HCT116 (cell line): ENCODE data around the gene TCERG1L. TPM values are rescaled to one million over a fixed set of nuclear protein-coding genes. Genes with fewer than 3 reads are reported as not detected.

ENCODE experiments used
- ATAC-seq: fragments of 200-7000 bp; cut with Tn5 transposase; 2 replicates; pipeline ENCODE4 v1.9.1; 2020; ENCODE audit warnings: mild to moderate bottlenecking, moderate library complexity
- BruUV-seq: library from RNA; stranded (reverse); fragments of 400-500 nt; replicated peaks from 2 replicates; lab custom pipeline; 2021; lab: Mats Ljungman, UMichigan
- CTCF ChIA-PET: fragments of 300-600 bp; sonication (Branson Sonifier 250); formaldehyde crosslinking; loops from one replicate; lab custom pipeline; 2021; ENCODE audit warnings: antibody characterized with exemption; lab: Charles Lee
- POLR2A ChIA-PET: fragments of 300-600, 350-600 bp; sonication (Branson Sonifier 250); formaldehyde crosslinking; loops from one replicate; lab custom pipeline; 2021; ENCODE audit warnings: antibody characterized with exemption; lab: Charles Lee
- RAD21 ChIA-PET, 2 experiments: fragments of 300-600 bp; sonication (Branson Sonifier 250); formaldehyde crosslinking; loops; one replicate each; lab custom pipeline; 2023; ENCODE audit warnings: low total read pairs in 2 of 2; ENCODE audit not compliant: uncharacterized antibody in 2 of 2, unreplicated experiment in 2 of 2, low non-redundant PET in 1 of 2; lab: Charles Lee
- DNase-seq: peaks from one replicate; pipeline ENCODE4 v3.0.0-alpha.2; 2010; ENCODE audit warnings: low read depth, low spot score
- H2AFZ ChIP-seq: fragments of 200-600 bp; shearing (Covaris generic), sonication (generic); 2 replicates; pipeline ENCODE4 v1.6.1; 2017; ENCODE audit warnings: low read depth, mixed run types, mixed read lengths, antibody characterized with exemption, low read length; ENCODE audit not compliant: poor library complexity, severe bottlenecking
- H3K27ac ChIP-seq: 2 replicates; pipeline ENCODE4 v1.5.1; 2012; ENCODE audit warnings: low read depth, low read length
- H3K27me3 ChIP-seq: fragments of 200-600 bp; sonication (generic); 2 replicates; pipeline ENCODE4 v1.6.1; 2016; ENCODE audit warnings: mixed run types, low read length, mixed read lengths; ENCODE audit not compliant: insufficient read depth
- H3K36me3 ChIP-seq, 2 experiments: fragments of 200-500 bp in 1 of 2; fragments of 200-600 bp in 1 of 2; sonication (Bioruptor generic) in 1 of 2; sonication (generic) in 1 of 2; 2 replicates each; pipeline versions ENCODE4 v1.5.1 to v1.6.1; 2014 to 2016; ENCODE audit warnings: low read length in 2 of 2, inconsistent platforms in 1 of 2, mixed read lengths in 1 of 2, mixed run types in 1 of 2; ENCODE audit not compliant: insufficient read depth in 2 of 2, control insufficient read depth in 1 of 2
- H3K4me1 ChIP-seq, 2 experiments: fragments of 200-600 bp in 1 of 2; sonication (generic) in 1 of 2; 2 replicates each; pipeline versions ENCODE4 v1.5.1 to v1.6.1; 2012 to 2017; ENCODE audit warnings: low read length in 2 of 2, inconsistent platforms in 1 of 2, mild to moderate bottlenecking in 1 of 2, mixed read lengths in 1 of 2, mixed run types in 1 of 2, moderate library complexity in 1 of 2; ENCODE audit not compliant: insufficient read depth in 2 of 2, control insufficient read depth in 1 of 2
- H3K4me2 ChIP-seq: fragments of 200-600 bp; sonication (generic); 2 replicates; pipeline ENCODE4 v1.6.1; 2017; ENCODE audit warnings: mixed run types, low read length, mixed read lengths
- H3K4me3 ChIP-seq, 2 experiments: fragments of 200-600 bp in 1 of 2; sonication (generic) in 1 of 2; replicated peaks in 1 of 2; 2 replicates each; pipeline ENCODE4 v1.5.1; 2011 to 2016; ENCODE audit warnings: low read length in 2 of 2, control low read depth in 1 of 2, low read depth in 1 of 2, mild to moderate bottlenecking in 1 of 2, mixed read lengths in 1 of 2, mixed run types in 1 of 2
- H3K79me2 ChIP-seq: fragments of 200-600 bp; sonication (generic); 2 replicates; pipeline ENCODE4 v1.6.1; 2017; ENCODE audit warnings: mild to moderate bottlenecking, mixed run types, low read length, moderate library complexity, mixed read lengths; ENCODE audit not compliant: insufficient read depth
- H3K9ac ChIP-seq: fragments of 200-600 bp; sonication (generic); 2 replicates; pipeline ENCODE4 v1.6.1; 2016; ENCODE audit warnings: low read length, mixed read lengths
- H3K9me2 ChIP-seq: fragments of 200-600 bp; sonication (generic), shearing (Covaris generic); 2 replicates; pipeline ENCODE4 v1.6.1; 2017; ENCODE audit warnings: mixed run types, mild to moderate bottlenecking, moderate library complexity; ENCODE audit not compliant: insufficient read depth
- H3K9me3 ChIP-seq, 2 experiments: fragments of 200-500 bp in 1 of 2; fragments of 200-600 bp in 1 of 2; sonication (Bioruptor generic) in 1 of 2; sonication (generic) in 1 of 2; 2 replicates each; pipeline ENCODE4 v1.6.1; 2014 to 2017; ENCODE audit warnings: low read length in 2 of 2, mixed read lengths in 2 of 2, inconsistent platforms in 1 of 2, low read depth in 1 of 2, mild to moderate bottlenecking in 1 of 2, mixed run types in 1 of 2, moderate library complexity in 1 of 2; ENCODE audit not compliant: control insufficient read depth in 1 of 2, insufficient read depth in 1 of 2
- H4K20me1 ChIP-seq: fragments of 200-600 bp; sonication (generic), shearing (Covaris generic); 2 replicates; pipeline ENCODE4 v1.6.1; 2017; ENCODE audit warnings: mixed run types, mild to moderate bottlenecking, moderate library complexity; ENCODE audit not compliant: insufficient read depth
- CBX3 ChIP-seq: IDR thresholded peaks from 2 replicates; pipeline ENCODE4 v1.6.1; 2012; ENCODE audit warnings: low read depth
- CEBPB ChIP-seq: IDR thresholded peaks from 2 replicates; pipeline ENCODE4 v1.6.1; 2012; ENCODE audit warnings: low read depth
- EGR1 ChIP-seq: IDR thresholded peaks from 2 replicates; pipeline ENCODE4 v1.6.1; 2012; ENCODE audit warnings: low read depth
- ELF1 ChIP-seq: IDR thresholded peaks from 2 replicates; pipeline ENCODE4 v1.6.1; 2012; ENCODE audit warnings: low read depth, borderline replicate concordance
- EZH2 ChIP-seq: fragments of 200-600 bp; sonication (generic); IDR thresholded peaks from 2 replicates; pipeline ENCODE4 v1.6.1; 2017; ENCODE audit warnings: antibody characterized with exemption, mixed run types
- EZH2phosphoT487 ChIP-seq: fragments of 200-600 bp; IDR thresholded peaks from 2 replicates; pipeline ENCODE4 v1.6.1; 2018; ENCODE audit warnings: antibody characterized with exemption, borderline replicate concordance
- FOSL1 ChIP-seq: IDR thresholded peaks from 2 replicates; pipeline ENCODE4 v1.6.1; 2012; ENCODE audit warnings: low read depth
- JUND ChIP-seq: IDR thresholded peaks from 2 replicates; pipeline ENCODE4 v1.6.1; 2012
- POLR2AphosphoS5 ChIP-seq: IDR thresholded peaks from 2 replicates; pipeline ENCODE4 v1.6.1; 2011; ENCODE audit warnings: mild to moderate bottlenecking, low read depth, low read length, moderate library complexity
- RAD21 ChIP-seq: IDR thresholded peaks from 2 replicates; pipeline ENCODE4 v1.6.1; 2012; ENCODE audit warnings: low read depth, mild to moderate bottlenecking
- SIN3A ChIP-seq: IDR thresholded peaks from 2 replicates; pipeline ENCODE4 v1.6.1; 2012; ENCODE audit warnings: low read depth
- SP1 ChIP-seq: IDR thresholded peaks from 2 replicates; pipeline ENCODE4 v1.6.1; 2012; ENCODE audit warnings: low read depth
- SRF ChIP-seq: IDR thresholded peaks from 2 replicates; pipeline ENCODE4 v1.6.1; 2012; ENCODE audit warnings: low read depth
- TCF7L2 ChIP-seq: IDR thresholded peaks from 2 replicates; pipeline ENCODE4 v1.7.0; 2011; ENCODE audit warnings: borderline replicate concordance, inconsistent platforms; ENCODE audit not compliant: insufficient read depth, insufficient read length; ENCODE audit errors: extremely low read depth
- YY1 ChIP-seq: IDR thresholded peaks from 2 replicates; pipeline ENCODE4 v1.6.1; 2011; ENCODE audit warnings: low read length, low read depth, moderate library complexity, mild to moderate bottlenecking; ENCODE audit not compliant: insufficient replicate concordance; ENCODE audit errors: extremely low read depth
- ZFX ChIP-seq: fragments of 450-650 bp; IDR thresholded peaks from 2 replicates; pipeline ENCODE4 v1.6.1; 2017
- intact Hi-C: fragments of 100-400 bp; cut with micrococcal nuclease; formaldehyde crosslinking; loops from 2 replicates; pipeline ENCODE4 v1.10.0; 2022
- total RNA-seq: library from RNA; stranded (reverse); gene quantifications from one replicate; pipeline ENCODE4 v1.2.1, GENCODE V29; 2021; ENCODE audit not compliant: unreplicated experiment
- TF ChIP-seq, protein P1 (sequence below): IDR thresholded peaks from 2 replicates; pipeline ENCODE4 v1.6.1; 2011; ENCODE audit warnings: mild to moderate bottlenecking, low read length, moderate library complexity; ENCODE audit not compliant: insufficient replicate concordance; ENCODE audit errors: extremely low read depth
- TF ChIP-seq, protein P2 (sequence below), 3 experiments: fragments of 200-600 bp in 1 of 3; sonication (generic) in 1 of 3; IDR thresholded peaks in 2 of 3; conservative IDR thresholded peaks in 1 of 3; 2 replicates each; pipeline ENCODE4 v1.5.1; 2012 to 2017; ENCODE audit warnings: low read depth in 2 of 3, low read length in 2 of 3, antibody characterized with exemption in 1 of 3, borderline replicate concordance in 1 of 3, control low read depth in 1 of 3, mild to moderate bottlenecking in 1 of 3, mixed read lengths in 1 of 3, mixed run types in 1 of 3, moderate library complexity in 1 of 3; ENCODE audit not compliant: insufficient read depth in 1 of 3
- TF ChIP-seq, protein P3 (sequence below): IDR thresholded peaks from 2 replicates; pipeline ENCODE4 v1.6.1; 2012; ENCODE audit warnings: low read depth
- TF ChIP-seq, protein P4 (sequence below): IDR thresholded peaks from 2 replicates; pipeline ENCODE4 v1.6.1; 2012

TCERG1L gene
- total RNA-seq, 1 experiment from 2014 or later: not detected

- intact Hi-C loops: no loop called here
- Histone ChIP-seq H3K9ac (no peak overlapping the region), H4K20me1 (no peaks in the 10 kb centered on the region), H3K4me3 (no peak overlapping the region), H3K27me3 (peaks cover 4% of the 10 kb centered on the region; the same call in 1 of the 2 replicates), H3K4me1 (no peaks in the 10 kb centered on the region), H3K9me3 (no peaks in the 10 kb centered on the region), H2AFZ (no peak overlapping the region), H3K4me2 (no peak overlapping the region), H3K36me3 (no peaks in the 10 kb centered on the region), H3K9me2 (no peaks in the 10 kb centered on the region), H3K27ac (no peak overlapping the region), H3K79me2 (no peaks in the 10 kb centered on the region)
- RAD21 ChIA-PET: no interaction called here
- CTCF ChIA-PET: no interaction called here
- DNase-seq (no peak), ATAC-seq (no peak)
- POLR2A ChIA-PET: no interaction called here
- no TSS peak for BruUV-seq
- no peak for TF ChIP-seq ZFX
- TF ChIP-seq EGR1: no peak
- no peak for TF ChIP-seq RAD21
- TF ChIP-seq, protein P1, sequence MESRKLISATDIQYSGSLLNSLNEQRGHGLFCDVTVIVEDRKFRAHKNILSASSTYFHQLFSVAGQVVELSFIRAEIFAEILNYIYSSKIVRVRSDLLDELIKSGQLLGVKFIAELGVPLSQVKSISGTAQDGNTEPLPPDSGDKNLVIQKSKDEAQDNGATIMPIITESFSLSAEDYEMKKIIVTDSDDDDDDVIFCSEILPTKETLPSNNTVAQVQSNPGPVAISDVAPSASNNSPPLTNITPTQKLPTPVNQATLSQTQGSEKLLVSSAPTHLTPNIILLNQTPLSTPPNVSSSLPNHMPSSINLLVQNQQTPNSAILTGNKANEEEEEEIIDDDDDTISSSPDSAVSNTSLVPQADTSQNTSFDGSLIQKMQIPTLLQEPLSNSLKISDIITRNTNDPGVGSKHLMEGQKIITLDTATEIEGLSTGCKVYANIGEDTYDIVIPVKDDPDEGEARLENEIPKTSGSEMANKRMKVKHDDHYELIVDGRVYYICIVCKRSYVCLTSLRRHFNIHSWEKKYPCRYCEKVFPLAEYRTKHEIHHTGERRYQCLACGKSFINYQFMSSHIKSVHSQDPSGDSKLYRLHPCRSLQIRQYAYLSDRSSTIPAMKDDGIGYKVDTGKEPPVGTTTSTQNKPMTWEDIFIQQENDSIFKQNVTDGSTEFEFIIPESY: no peak
- TF ChIP-seq, protein P2, sequence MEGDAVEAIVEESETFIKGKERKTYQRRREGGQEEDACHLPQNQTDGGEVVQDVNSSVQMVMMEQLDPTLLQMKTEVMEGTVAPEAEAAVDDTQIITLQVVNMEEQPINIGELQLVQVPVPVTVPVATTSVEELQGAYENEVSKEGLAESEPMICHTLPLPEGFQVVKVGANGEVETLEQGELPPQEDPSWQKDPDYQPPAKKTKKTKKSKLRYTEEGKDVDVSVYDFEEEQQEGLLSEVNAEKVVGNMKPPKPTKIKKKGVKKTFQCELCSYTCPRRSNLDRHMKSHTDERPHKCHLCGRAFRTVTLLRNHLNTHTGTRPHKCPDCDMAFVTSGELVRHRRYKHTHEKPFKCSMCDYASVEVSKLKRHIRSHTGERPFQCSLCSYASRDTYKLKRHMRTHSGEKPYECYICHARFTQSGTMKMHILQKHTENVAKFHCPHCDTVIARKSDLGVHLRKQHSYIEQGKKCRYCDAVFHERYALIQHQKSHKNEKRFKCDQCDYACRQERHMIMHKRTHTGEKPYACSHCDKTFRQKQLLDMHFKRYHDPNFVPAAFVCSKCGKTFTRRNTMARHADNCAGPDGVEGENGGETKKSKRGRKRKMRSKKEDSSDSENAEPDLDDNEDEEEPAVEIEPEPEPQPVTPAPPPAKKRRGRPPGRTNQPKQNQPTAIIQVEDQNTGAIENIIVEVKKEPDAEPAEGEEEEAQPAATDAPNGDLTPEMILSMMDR (IDR thresholded peaks at IDR 0.05 in 2 of 3, conservative IDR thresholded peaks at IDR 0.05 in 1 of 3; ENCODE audit: borderline replicate concordance in 1 of 3, insufficient read depth in 1 of 3, low read depth in 2 of 3, low read length in 2 of 3): no peak
- no peak for TF ChIP-seq TCF7L2
- no peak for TF ChIP-seq YY1
- TF ChIP-seq SRF: no peak
- no peak for TF ChIP-seq POLR2AphosphoS5
- no peak for TF ChIP-seq CEBPB
- TF ChIP-seq FOSL1: no peak
- TF ChIP-seq SIN3A: no peak
- TF ChIP-seq SP1: no peak
- no peak for TF ChIP-seq ELF1
- TF ChIP-seq JUND: no peak
- TF ChIP-seq EZH2: no peak
- TF ChIP-seq, protein P3, sequence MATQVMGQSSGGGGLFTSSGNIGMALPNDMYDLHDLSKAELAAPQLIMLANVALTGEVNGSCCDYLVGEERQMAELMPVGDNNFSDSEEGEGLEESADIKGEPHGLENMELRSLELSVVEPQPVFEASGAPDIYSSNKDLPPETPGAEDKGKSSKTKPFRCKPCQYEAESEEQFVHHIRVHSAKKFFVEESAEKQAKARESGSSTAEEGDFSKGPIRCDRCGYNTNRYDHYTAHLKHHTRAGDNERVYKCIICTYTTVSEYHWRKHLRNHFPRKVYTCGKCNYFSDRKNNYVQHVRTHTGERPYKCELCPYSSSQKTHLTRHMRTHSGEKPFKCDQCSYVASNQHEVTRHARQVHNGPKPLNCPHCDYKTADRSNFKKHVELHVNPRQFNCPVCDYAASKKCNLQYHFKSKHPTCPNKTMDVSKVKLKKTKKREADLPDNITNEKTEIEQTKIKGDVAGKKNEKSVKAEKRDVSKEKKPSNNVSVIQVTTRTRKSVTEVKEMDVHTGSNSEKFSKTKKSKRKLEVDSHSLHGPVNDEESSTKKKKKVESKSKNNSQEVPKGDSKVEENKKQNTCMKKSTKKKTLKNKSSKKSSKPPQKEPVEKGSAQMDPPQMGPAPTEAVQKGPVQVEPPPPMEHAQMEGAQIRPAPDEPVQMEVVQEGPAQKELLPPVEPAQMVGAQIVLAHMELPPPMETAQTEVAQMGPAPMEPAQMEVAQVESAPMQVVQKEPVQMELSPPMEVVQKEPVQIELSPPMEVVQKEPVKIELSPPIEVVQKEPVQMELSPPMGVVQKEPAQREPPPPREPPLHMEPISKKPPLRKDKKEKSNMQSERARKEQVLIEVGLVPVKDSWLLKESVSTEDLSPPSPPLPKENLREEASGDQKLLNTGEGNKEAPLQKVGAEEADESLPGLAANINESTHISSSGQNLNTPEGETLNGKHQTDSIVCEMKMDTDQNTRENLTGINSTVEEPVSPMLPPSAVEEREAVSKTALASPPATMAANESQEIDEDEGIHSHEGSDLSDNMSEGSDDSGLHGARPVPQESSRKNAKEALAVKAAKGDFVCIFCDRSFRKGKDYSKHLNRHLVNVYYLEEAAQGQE: no peak
- no peak for TF ChIP-seq EZH2phosphoT487
- TF ChIP-seq, protein P4, sequence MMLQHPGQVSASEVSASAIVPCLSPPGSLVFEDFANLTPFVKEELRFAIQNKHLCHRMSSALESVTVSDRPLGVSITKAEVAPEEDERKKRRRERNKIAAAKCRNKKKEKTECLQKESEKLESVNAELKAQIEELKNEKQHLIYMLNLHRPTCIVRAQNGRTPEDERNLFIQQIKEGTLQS: no peak
- no peak for TF ChIP-seq CBX3
Measured at GRCh38 chr10:131193923-131194322, 117.6 kb downstream of the TCERG1L start.
